ENCODE data around the gene LRMDA.
A peak's percentile ranks its signal among the peaks of the same experiment; 100 is the strongest.
"Not testable (repeated sequence)": the region's sequence is repeated elsewhere in the genome, so short reads cannot be mapped to it uniquely, and the experiment has no call there.

The LRMDA gene

DNA sequence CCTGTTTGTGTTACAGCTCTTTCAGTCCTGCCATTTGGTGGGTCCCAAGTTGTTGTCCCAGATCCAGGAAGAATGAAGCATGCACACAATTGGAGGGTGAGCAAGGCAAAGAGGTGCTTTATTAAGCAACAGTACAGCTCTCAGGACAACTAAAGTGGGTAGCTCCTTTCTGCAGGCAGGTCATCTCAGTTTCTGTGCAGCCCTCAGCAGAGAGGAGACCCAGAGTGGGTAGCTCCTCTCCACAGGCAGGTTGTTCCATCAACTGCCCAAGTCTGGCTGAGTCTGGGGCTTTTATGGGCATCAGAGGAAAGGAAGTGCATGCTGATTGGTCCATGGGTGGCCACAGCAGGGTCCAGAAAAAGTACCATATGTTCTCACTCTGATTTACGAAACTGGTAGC lies 624.5 kb downstream of the LRMDA start:
- TF ChIP-seq, protein P1, sequence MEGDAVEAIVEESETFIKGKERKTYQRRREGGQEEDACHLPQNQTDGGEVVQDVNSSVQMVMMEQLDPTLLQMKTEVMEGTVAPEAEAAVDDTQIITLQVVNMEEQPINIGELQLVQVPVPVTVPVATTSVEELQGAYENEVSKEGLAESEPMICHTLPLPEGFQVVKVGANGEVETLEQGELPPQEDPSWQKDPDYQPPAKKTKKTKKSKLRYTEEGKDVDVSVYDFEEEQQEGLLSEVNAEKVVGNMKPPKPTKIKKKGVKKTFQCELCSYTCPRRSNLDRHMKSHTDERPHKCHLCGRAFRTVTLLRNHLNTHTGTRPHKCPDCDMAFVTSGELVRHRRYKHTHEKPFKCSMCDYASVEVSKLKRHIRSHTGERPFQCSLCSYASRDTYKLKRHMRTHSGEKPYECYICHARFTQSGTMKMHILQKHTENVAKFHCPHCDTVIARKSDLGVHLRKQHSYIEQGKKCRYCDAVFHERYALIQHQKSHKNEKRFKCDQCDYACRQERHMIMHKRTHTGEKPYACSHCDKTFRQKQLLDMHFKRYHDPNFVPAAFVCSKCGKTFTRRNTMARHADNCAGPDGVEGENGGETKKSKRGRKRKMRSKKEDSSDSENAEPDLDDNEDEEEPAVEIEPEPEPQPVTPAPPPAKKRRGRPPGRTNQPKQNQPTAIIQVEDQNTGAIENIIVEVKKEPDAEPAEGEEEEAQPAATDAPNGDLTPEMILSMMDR (IDR thresholded peaks at IDR 0.05; ENCODE audit: low read depth, low read length, missing control alignments), result no peak
- DNase-seq (ENCODE audit: low read depth), result no peak
- in situ Hi-C loops (cut with HindIII; ENCODE audit: low sequenced_read_pairs), result no loop called here
- H3K4me3 ChIP-seq (ENCODE audit: low read depth, low read length), result no peak overlapping the region

DNA sequence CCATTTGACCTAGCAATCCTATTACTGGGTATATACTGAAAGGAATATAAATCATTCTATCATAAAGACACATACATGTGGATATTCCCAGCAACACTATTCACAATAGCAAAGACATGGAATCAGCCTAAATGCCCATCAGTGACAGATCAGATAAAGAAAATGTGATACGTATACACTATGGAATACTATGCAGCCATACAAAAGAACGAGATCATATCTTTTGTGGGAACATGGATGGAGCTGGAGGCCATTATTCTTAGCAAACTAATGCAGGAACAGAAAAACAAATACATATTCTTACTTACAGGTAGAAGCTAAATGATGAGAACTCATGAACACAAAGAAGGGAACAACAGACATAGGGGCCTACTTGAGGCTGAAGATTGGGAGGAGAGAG lies 629.6 kb downstream of the LRMDA start:
- in situ Hi-C loops (cut with HindIII; ENCODE audit: low sequenced_read_pairs); H3K4me3 ChIP-seq (ENCODE audit: low read depth, low read length); DNase-seq (ENCODE audit: low read depth): not testable (repeated sequence)

DNA sequence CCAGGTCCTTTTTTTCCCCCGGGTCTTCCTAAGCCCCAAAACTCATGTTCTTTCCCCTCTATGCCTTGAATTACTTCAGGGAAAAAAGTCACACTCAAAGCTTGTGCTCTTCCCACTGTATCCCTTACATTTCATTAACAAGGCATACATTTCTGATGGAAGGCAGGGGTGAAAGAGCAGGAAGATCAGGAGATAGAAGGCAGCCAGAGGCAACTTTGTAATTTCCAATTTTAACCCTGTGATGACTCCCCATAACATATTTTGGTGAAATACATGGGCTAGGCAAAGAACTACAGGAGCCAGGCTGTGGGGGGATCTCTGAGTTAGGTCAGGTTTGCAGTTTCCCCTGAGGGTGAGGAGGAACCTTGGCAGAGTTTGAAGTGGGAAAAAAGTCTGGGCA lies 635.0 kb downstream of the LRMDA start:
- TF ChIP-seq, protein P1 (IDR thresholded peaks at IDR 0.05; ENCODE audit: low read depth, low read length, missing control alignments), result no peak
- H3K4me3 ChIP-seq (ENCODE audit: low read depth, low read length), result no peak overlapping the region
- DNase-seq (ENCODE audit: low read depth), result no peak
- in situ Hi-C loops (cut with HindIII; ENCODE audit: low sequenced_read_pairs), result no loop called here

DNA sequence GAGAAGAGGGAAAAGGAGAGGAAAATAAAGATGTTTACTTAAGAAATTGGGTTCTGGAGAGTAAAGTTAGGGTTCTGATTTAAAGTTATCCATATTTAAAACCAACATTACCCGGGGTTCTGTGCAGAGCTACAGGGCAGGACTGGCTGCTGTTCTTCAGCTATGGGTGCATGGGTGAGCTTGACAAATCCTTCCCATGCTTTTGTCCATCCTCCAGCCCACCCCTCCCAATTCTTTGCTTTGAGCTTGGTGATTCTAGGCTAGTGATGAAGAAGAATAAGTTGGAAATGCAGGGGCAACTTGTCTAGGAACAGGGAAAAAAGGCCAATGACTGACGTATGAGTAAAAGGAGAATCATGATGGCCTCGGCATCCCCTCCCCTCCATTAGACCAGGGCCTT lies 636.0 kb downstream of the LRMDA start:
- DNase-seq (ENCODE audit: low read depth), result no peak
- in situ Hi-C loops (cut with HindIII; ENCODE audit: low sequenced_read_pairs), result no loop called here
- no peak overlapping the region for H3K4me3 ChIP-seq (ENCODE audit: low read depth, low read length)
- TF ChIP-seq, protein P1 (IDR thresholded peaks at IDR 0.05; ENCODE audit: low read depth, low read length, missing control alignments), result no peak

DNA sequence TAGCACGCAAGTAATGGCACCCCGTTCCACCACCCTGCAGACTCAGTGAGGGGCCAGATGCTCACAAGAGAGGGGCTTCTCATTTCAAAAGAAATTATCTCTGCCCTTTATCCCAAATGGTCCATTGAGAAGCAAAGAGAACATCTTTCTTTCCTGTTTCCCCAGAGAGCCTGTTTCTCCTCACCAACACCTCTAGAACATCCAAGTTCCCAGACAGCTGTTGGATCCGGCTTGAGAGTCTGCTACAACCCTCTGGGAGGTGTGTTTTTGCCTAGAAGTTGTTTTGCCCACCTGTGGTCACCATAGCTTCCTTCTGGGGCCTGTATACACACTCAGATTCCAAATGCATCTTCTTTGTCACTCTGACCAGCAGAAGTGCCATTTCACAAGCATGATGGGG lies 637.4 kb downstream of the LRMDA start:
- DNase-seq (ENCODE audit: low read depth), result no peak
- H3K4me3 ChIP-seq (ENCODE audit: low read depth, low read length), result no peak overlapping the region
- TF ChIP-seq, protein P1 (IDR thresholded peaks at IDR 0.05; ENCODE audit: low read depth, low read length, missing control alignments), result no peak
- in situ Hi-C loops (cut with HindIII; ENCODE audit: low sequenced_read_pairs), result no loop called here

DNA sequence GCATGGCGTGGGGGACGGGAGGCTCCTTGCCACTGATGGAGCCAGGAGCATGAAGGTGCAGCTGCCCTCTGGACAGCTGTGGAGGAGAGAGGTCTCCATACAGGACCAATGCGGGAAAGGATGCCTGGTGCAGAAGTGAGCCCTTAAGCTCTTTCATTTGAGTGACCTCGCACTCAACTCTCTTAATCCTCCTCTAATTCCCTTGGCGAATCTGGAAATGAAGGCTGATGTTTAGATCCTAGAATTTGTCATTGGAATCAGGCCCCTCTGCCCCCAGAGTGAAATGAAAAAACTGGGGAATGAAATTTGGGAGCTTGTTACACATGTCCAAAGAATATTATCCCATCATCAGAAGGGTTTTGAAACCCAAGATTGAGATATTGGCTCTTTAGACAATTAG lies 639.5 kb downstream of the LRMDA start:
- DNase-seq (ENCODE audit: low read depth), result no peak
- H3K4me3 ChIP-seq (ENCODE audit: low read depth, low read length), result no peak overlapping the region
- TF ChIP-seq, protein P1 (IDR thresholded peaks at IDR 0.05; ENCODE audit: low read depth, low read length, missing control alignments), result no peak
- in situ Hi-C loops (cut with HindIII; ENCODE audit: low sequenced_read_pairs), result no loop called here

DNA sequence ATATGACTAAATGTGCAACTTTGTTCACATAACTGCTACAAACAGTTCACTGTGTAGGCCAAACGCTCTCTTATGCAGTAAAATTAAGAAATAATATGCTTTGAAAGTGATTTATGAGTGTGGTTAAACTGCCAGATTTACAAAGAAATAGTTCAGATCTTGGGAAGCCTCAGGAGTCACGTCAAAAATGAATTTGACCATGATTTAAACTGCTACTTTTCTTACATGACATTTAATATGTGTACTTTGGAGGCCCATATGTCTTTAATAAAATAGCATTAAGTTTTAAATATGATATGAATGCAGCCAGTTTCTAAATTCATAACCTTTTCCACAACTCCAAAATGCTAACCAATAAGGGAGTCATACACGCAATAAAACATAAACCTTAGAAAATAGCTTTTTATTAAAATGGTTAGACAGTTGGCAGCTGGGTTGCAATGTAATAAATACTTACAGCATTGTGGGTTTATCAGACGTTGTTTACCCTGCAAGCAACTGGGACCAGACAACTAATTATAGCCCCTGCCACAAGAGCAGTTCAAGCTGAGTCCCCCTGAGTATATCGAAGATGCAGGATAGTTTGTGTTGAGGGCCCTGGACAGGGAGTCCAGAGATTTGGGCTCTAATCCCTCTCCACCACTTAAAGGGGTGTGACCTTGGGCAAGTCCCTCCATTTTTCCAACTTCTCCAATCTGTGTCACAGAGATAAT lies 640.4 kb downstream of the LRMDA start:
- in situ Hi-C loops (cut with HindIII; ENCODE audit: low sequenced_read_pairs), result no loop called here
- TF ChIP-seq, protein P1 (IDR thresholded peaks at IDR 0.05; ENCODE audit: low read depth, low read length, missing control alignments), result no peak
- no peak overlapping the region for H3K4me3 ChIP-seq (ENCODE audit: low read depth, low read length)
- DNase-seq (ENCODE audit: low read depth), result peak; percentile 41

Data from astrocyte of the cerebellum (primary cell).